Measurements from ENCODE around the gene KIF21B. TPM values are rescaled to one million over a fixed set of nuclear protein-coding genes. Genes with fewer than 3 reads are reported as not detected.

KIF21B gene
- total and polyA plus RNA-seq, 2 of the 4 experiments (the other 2 are of a cell fraction) = 0.36 to 0.55 TPM

DNA sequence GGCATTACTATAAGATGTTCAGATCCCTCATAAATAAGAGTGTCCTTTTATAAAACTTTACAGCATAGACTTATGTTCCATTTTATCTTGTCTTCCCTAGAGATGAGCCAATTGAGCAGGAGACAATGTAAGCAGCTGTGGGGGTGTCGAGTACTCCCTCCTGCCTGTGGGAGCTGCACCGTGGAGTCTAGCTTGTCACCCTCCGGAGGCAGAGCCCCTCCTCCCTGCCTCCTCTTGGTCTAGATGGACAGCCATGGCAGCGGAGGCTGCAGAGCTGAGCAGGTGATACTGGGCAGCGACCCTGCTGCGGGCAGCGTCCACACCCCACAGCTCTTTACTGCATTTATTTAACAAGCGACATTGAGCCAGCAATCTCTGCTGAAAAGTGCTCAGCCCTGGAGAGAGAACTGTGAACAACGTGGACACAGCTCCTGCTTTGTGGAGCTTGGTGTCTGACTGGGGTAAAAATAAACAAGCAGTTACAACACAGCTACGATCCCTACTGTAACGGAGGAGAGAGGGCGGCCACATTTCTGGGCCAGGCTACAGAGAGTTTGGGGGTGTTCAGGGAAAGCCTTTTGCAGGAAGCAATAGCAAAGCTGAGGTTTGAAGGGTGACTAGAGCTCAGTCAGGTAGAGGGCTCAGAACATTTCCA, 12.8 kb upstream of the KIF21B start:
- H2BK15ac ChIP-seq (ENCODE audit: low read depth, low read length) = no peak overlapping the region
- no peak overlapping the region for H2BK120ac ChIP-seq (ENCODE audit: low read depth, low read length)
- no peak overlapping the region for H3K18ac ChIP-seq (ENCODE audit: low read depth, low read length)
- no peak overlapping the region for H4K5ac ChIP-seq (ENCODE audit: low read depth, low read length)
- no peak overlapping the region for H2AK9ac ChIP-seq (replicated peaks; ENCODE audit: low read depth, low read length, poor library complexity)
- no peak overlapping the region for H2BK20ac ChIP-seq (ENCODE audit: low read depth, low read length)
- POLR2A ChIA-PET (ENCODE audit: unreplicated experiment) = no interaction called here
- no peak overlapping the region for H2AFZ ChIP-seq (replicated peaks; ENCODE audit: low read length, poor library complexity)
- H3K14ac ChIP-seq (replicated peaks; ENCODE audit: low read depth, low read length) = no peak overlapping the region
- no peak overlapping the region for H3K4me3 ChIP-seq (ENCODE audit: insufficient read depth, low read depth, low read length)
- H3K4me1 ChIP-seq (ENCODE audit: control insufficient read depth, insufficient read depth, low read length) = no peaks in the 10 kb centered on the region
- H4K20me1 ChIP-seq (ENCODE audit: insufficient read depth, low read length) = no peaks in the 10 kb centered on the region
- dilution Hi-C loops (cut with HindIII; ENCODE audit: low sequenced_read_pairs, unreplicated experiment) (no loop called here), in situ Hi-C loops (cut with MboI; ENCODE audit: low sequenced_read_pairs) (no loop called here), intact Hi-C loops (cut with micrococcal nuclease) (no loop called here)
- no peak overlapping the region for H4K91ac ChIP-seq (ENCODE audit: insufficient read depth, low read depth, low read length)
- no peaks in the 10 kb centered on the region for H3K9me1 ChIP-seq (ENCODE audit: insufficient read depth, low read length)
- no peak overlapping the region for H4K8ac ChIP-seq (ENCODE audit: low read depth in 2 of 2, low read length in 2 of 2)
- H2AK5ac ChIP-seq (ENCODE audit: low read depth, low read length) = no peak overlapping the region
- BruUV-seq (replicated peaks) = no TSS peak
- H3K36me3 ChIP-seq (ENCODE audit: control insufficient read depth, insufficient read depth, low read length) = no peaks in the 10 kb centered on the region
- no peak overlapping the region; the same call in 1 of the 2 replicates for H3K56ac ChIP-seq (ENCODE audit: extremely low read depth, insufficient read depth, low read length)
- H3K9ac ChIP-seq (ENCODE audit: low read depth, low read length) = no peak overlapping the region
- H3K23ac ChIP-seq (ENCODE audit: low read depth, low read length) = no peak overlapping the region
- no peaks in the 10 kb centered on the region for H3K79me1 ChIP-seq (ENCODE audit: low read depth in 1 of 2, low read length in 2 of 2)
- no peak overlapping the region for H3K4ac ChIP-seq (ENCODE audit: low read depth, low read length)
- H3K9me3 ChIP-seq (ENCODE audit: control insufficient read depth, insufficient read depth, low read length) = no peaks in the 10 kb centered on the region
- TF ChIP-seq POLR2A (IDR thresholded peaks at IDR 0.05; ENCODE audit: low read depth, low read length) (no peak), FOS (IDR thresholded peaks at IDR 0.05; ENCODE audit: low read depth, low read length) (no peak), CHD1 (IDR thresholded peaks at IDR 0.05; ENCODE audit: low read depth, low read length) (no peak), BHLHE40 (IDR thresholded peaks at IDR 0.05; ENCODE audit: low read depth, low read length) (no peak), MAFK (IDR thresholded peaks at IDR 0.05; ENCODE audit: low read depth, low read length) (no peak), NFE2L2 (IDR thresholded peaks at IDR 0.05; ENCODE audit: low read depth, low read length) (no peak), MAZ (IDR thresholded peaks at IDR 0.05; ENCODE audit: borderline replicate concordance, low read depth, low read length) (no peak), CEBPB (IDR thresholded peaks at IDR 0.05; ENCODE audit: low read depth, low read length) (no peak), SMC3 (IDR thresholded peaks at IDR 0.05; ENCODE audit: low read depth, low read length) (no peak)
- TF ChIP-seq, protein P1, sequence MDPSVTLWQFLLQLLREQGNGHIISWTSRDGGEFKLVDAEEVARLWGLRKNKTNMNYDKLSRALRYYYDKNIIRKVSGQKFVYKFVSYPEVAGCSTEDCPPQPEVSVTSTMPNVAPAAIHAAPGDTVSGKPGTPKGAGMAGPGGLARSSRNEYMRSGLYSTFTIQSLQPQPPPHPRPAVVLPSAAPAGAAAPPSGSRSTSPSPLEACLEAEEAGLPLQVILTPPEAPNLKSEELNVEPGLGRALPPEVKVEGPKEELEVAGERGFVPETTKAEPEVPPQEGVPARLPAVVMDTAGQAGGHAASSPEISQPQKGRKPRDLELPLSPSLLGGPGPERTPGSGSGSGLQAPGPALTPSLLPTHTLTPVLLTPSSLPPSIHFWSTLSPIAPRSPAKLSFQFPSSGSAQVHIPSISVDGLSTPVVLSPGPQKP (IDR thresholded peaks at IDR 0.05; ENCODE audit: borderline replicate concordance, low read depth, low read length) = no peak
- TF ChIP-seq, protein P2, sequence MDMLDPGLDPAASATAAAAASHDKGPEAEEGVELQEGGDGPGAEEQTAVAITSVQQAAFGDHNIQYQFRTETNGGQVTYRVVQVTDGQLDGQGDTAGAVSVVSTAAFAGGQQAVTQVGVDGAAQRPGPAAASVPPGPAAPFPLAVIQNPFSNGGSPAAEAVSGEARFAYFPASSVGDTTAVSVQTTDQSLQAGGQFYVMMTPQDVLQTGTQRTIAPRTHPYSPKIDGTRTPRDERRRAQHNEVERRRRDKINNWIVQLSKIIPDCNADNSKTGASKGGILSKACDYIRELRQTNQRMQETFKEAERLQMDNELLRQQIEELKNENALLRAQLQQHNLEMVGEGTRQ (IDR thresholded peaks at IDR 0.05; ENCODE audit: low read depth, low read length) = no peak
- TF ChIP-seq, protein P3, sequence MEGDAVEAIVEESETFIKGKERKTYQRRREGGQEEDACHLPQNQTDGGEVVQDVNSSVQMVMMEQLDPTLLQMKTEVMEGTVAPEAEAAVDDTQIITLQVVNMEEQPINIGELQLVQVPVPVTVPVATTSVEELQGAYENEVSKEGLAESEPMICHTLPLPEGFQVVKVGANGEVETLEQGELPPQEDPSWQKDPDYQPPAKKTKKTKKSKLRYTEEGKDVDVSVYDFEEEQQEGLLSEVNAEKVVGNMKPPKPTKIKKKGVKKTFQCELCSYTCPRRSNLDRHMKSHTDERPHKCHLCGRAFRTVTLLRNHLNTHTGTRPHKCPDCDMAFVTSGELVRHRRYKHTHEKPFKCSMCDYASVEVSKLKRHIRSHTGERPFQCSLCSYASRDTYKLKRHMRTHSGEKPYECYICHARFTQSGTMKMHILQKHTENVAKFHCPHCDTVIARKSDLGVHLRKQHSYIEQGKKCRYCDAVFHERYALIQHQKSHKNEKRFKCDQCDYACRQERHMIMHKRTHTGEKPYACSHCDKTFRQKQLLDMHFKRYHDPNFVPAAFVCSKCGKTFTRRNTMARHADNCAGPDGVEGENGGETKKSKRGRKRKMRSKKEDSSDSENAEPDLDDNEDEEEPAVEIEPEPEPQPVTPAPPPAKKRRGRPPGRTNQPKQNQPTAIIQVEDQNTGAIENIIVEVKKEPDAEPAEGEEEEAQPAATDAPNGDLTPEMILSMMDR (conservative IDR thresholded peaks at IDR 0.05; ENCODE audit: low read depth, low read length) = no peak
- WGBS, 2 experiments (ENCODE audit: extremely low coverage in 2 of 2, insufficient read length in 1 of 2) = 57% methylated on average over 6 of the region's 12 CpGs; no CpG with 5 or more reads in 1 of the 2 experiments
- CTCF ChIA-PET = interaction anchor here (1.3 kb wide), 1 partner anchor 16 kb away, joined by 3 read pairs; no protein-coding TSS in a partner anchor
- H3K4me2 ChIP-seq (ENCODE audit: low read depth, low read length) = no peak overlapping the region
- DNase-seq (no peak), ATAC-seq (ENCODE audit: low read depth) (no peak; the same call in 1 of the 2 replicates)
- H3K27ac ChIP-seq (ENCODE audit: insufficient read depth, low read length) = no peak overlapping the region
- H3K27me3 ChIP-seq (ENCODE audit: control insufficient read depth, insufficient read depth, low read length) = peaks cover 62% of the 10 kb centered on the region
- no peak overlapping the region for H2BK5ac ChIP-seq (ENCODE audit: low read depth, low read length, poor library complexity, severe bottlenecking)

Data from IMR-90 (cell line).